ENCODE results near the gene PLCH1. TPM values are rescaled to one million over a fixed set of nuclear protein-coding genes. Genes with fewer than 3 reads are reported as not detected.

Gene PLCH1
- total RNA-seq, 6 experiments from 2014 or later = 0.07 to 0.25 (median 0.17) TPM

DNA sequence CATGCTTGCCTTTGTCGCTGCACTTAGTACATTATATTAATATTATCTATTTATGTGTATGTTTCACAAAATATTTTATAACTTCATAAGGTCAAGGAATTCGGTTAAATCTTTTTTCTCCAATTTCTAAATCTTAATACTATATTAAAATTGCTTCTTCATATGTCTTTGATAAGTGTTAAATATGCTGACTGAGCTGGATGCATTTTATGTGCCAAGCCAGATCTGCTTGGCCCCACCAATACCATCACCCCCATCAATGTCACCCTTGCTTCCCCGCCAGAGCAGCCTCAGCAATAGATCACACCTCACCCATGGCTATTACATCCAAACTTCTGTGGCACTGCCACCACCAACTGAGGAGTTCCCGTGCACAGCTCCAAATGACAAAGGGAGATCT lies 287.3 kb downstream of the PLCH1 start:
- ATAC-seq = no peak
- no peaks in the 10 kb centered on the region for H3K9me3 ChIP-seq
- 85% methylated on average over 4 of the region's 4 CpGs for WGBS (ENCODE audit: insufficient coverage, low coverage, low lambda C conversion rate, missing lambda C conversion rate)
- no peaks in the 10 kb centered on the region for H3K36me3 ChIP-seq
- no peak overlapping the region for H3K27ac ChIP-seq
- H3K27me3 ChIP-seq = no peaks in the 10 kb centered on the region
- intact Hi-C loops (cut with DNase I) = no loop called here
- TF ChIP-seq POLR2A (IDR thresholded peaks at IDR 0.05) = no peak
- TF ChIP-seq, protein P1, sequence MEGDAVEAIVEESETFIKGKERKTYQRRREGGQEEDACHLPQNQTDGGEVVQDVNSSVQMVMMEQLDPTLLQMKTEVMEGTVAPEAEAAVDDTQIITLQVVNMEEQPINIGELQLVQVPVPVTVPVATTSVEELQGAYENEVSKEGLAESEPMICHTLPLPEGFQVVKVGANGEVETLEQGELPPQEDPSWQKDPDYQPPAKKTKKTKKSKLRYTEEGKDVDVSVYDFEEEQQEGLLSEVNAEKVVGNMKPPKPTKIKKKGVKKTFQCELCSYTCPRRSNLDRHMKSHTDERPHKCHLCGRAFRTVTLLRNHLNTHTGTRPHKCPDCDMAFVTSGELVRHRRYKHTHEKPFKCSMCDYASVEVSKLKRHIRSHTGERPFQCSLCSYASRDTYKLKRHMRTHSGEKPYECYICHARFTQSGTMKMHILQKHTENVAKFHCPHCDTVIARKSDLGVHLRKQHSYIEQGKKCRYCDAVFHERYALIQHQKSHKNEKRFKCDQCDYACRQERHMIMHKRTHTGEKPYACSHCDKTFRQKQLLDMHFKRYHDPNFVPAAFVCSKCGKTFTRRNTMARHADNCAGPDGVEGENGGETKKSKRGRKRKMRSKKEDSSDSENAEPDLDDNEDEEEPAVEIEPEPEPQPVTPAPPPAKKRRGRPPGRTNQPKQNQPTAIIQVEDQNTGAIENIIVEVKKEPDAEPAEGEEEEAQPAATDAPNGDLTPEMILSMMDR (IDR thresholded peaks at IDR 0.05) = no peak
- no peak overlapping the region for H3K4me3 ChIP-seq
- H3K4me1 ChIP-seq = no peaks in the 10 kb centered on the region
- DNase-seq = no peak

DNA sequence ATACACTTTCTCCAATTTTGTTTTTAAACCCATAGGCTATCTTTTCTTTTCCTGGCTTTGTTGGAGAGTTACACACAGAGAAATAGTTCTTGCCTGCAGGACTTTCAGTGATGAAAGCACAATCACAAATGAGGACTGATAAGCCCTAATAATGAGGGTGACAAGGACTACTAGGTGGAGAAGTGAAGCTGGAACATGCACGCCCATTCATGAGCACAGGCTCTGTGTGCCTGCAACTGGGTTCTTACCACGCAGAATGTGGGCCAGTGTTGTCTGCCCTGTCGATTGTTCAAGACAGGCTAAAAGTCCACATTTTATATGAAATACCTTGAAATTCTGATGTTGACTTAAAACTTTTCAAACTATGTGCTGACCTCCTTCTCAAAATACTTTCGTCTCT lies 289.1 kb downstream of the PLCH1 start:
- no peak for ATAC-seq
- TF ChIP-seq, protein P1 (IDR thresholded peaks at IDR 0.05) = no peak
- no peak for TF ChIP-seq POLR2A (IDR thresholded peaks at IDR 0.05)
- H3K36me3 ChIP-seq = no peaks in the 10 kb centered on the region
- DNase-seq = no peak
- 74% methylated on average over 4 of the region's 4 CpGs for WGBS (ENCODE audit: insufficient coverage, low coverage, low lambda C conversion rate, missing lambda C conversion rate)
- no peak overlapping the region for H3K4me3 ChIP-seq
- no peak overlapping the region for H3K27ac ChIP-seq
- no peaks in the 10 kb centered on the region for H3K4me1 ChIP-seq
- intact Hi-C loops (cut with DNase I) = no loop called here
- no peaks in the 10 kb centered on the region for H3K27me3 ChIP-seq
- H3K9me3 ChIP-seq = no peaks in the 10 kb centered on the region

DNA sequence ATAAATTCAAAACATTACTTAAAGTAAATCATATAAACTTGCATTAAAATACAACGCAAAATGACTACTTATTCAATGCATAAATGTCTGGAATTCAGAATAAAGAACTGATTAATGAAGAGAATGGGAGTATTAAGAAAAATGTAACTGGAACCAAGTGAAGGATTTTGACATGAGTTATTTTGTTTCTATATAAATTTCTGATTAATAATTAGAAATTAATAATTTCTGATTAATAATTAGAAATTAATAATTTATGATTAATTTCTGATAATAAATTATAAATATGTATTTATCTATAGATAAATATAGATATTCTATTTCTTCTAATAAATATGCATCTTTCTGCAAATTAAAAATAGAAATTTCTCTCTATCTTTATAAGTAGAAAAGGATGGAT lies 291.4 kb downstream of the PLCH1 start:
- intact Hi-C loops (cut with DNase I) = no loop called here
- ATAC-seq (no peak), DNase-seq (no peak)
- Histone ChIP-seq H3K4me3 (no peak overlapping the region), H3K9me3 (no peaks in the 10 kb centered on the region), H3K4me1 (no peaks in the 10 kb centered on the region), H3K36me3 (no peaks in the 10 kb centered on the region), H3K27ac (no peak overlapping the region), H3K27me3 (no peaks in the 10 kb centered on the region)
- no peak for TF ChIP-seq POLR2A (IDR thresholded peaks at IDR 0.05)
- TF ChIP-seq, protein P1 (IDR thresholded peaks at IDR 0.05) = no peak
- 69% methylated on average over 1 of the region's 1 CpG for WGBS (ENCODE audit: insufficient coverage, low coverage, low lambda C conversion rate, missing lambda C conversion rate)

DNA sequence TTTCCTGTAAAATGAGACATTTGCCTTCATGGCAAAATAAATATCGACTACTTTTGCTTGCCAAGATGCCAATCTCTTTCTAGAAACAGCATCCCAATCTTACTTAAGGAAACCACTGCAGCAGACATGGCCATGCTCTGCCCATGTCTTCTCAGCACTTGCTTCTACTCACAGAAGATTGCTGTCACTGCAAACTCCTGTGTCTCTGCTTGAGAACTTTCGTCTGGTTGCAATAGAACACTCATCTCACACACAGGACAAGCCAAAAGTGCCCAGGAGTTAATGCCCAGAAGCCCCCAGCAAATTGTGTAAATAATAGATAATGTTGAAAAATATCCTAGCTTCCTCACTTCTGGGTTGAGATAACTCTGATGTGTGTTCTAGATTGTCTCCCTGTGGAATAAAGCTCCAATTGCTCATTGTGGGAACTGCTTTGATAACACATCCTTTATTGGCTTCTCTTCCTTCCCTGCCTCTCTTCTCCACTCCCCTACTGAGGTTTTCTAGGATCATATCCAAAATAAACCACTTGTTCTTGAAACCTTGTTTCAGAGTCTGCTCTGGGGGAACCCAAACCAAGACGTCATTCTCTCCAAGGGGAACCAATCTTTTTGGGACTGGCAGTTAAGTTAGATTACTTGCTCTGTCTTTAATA lies 295.1 kb downstream of the PLCH1 start:
- Histone ChIP-seq H3K27me3 (no peaks in the 10 kb centered on the region), H3K27ac (no peak overlapping the region), H3K9me3 (no peaks in the 10 kb centered on the region), H3K4me1 (no peaks in the 10 kb centered on the region), H3K4me3 (no peak overlapping the region), H3K36me3 (no peaks in the 10 kb centered on the region)
- ATAC-seq = no peak
- intact Hi-C loops (cut with DNase I) = no loop called here
- WGBS (ENCODE audit: insufficient coverage, low coverage, low lambda C conversion rate, missing lambda C conversion rate) = 55% methylated on average over 3 of the region's 3 CpGs
- TF ChIP-seq POLR2A (IDR thresholded peaks at IDR 0.05) = no peak
- TF ChIP-seq, protein P1 (IDR thresholded peaks at IDR 0.05) = no peak
- DNase-seq = no peak

Measured in right lobe of liver (tissue), 6 donors.